IMR-90 (cell line): ENCODE results near the gene VRK2. TPM values are rescaled to one million over a fixed set of nuclear protein-coding genes. Genes with fewer than 3 reads are reported as not detected.
A peak's percentile ranks its signal among the peaks of the same experiment; 100 is the strongest.

Experiments
- ATAC-seq: fragments of 200-7000 bp; cut with Tn5 transposase; 2 replicates; pipeline ENCODE4 v1.9.1; 2020; ENCODE audit warnings: low read depth, mild to moderate bottlenecking, moderate library complexity
- BruUV-seq: library from RNA; stranded (reverse); fragments of 400-500 nt; replicated peaks from 2 replicates; lab custom pipeline; 2021; lab: Mats Ljungman, UMichigan
- CTCF ChIA-PET: fragments of 300-600 bp; formaldehyde crosslinking; extraction: SDS; loops from one replicate; lab custom pipeline; 2021; ENCODE audit warnings: antibody characterized with exemption; lab: Yijun Ruan, JAX
- POLR2A ChIA-PET: fragments of 300-600 bp; sonication (Branson Sonifier 250); formaldehyde crosslinking; loops from one replicate; lab custom pipeline; 2022; ENCODE audit warnings: antibody characterized with exemption; ENCODE audit not compliant: unreplicated experiment; lab: Charles Lee
- DNase-seq: peaks from one replicate; pipeline ENCODE4 v3.0.0; 2013
- H2AFZ ChIP-seq: replicated peaks from 2 replicates; pipeline ENCODE3; 2013; ENCODE audit warnings: low read length, mild to moderate bottlenecking; ENCODE audit not compliant: poor library complexity
- H2AK5ac ChIP-seq: 2 replicates; pipeline ENCODE4 v1.6.1; 2013; ENCODE audit warnings: low read depth, low read length, inconsistent platforms
- H2AK9ac ChIP-seq: replicated peaks from 2 replicates; pipeline ENCODE3; 2013; ENCODE audit warnings: mild to moderate bottlenecking, low read depth, low read length, moderate library complexity; ENCODE audit not compliant: poor library complexity
- H2BK120ac ChIP-seq: 2 replicates; pipeline ENCODE4 v1.6.1; 2013; ENCODE audit warnings: low read depth, low read length, inconsistent platforms
- H2BK15ac ChIP-seq: 3 replicates; pipeline ENCODE4 v1.6.1; 2013; ENCODE audit warnings: low read depth, low read length, inconsistent platforms
- H2BK20ac ChIP-seq: 2 replicates; pipeline ENCODE4 v1.6.1; 2013; ENCODE audit warnings: low read depth, mild to moderate bottlenecking, inconsistent platforms, low read length, moderate library complexity
- H2BK5ac ChIP-seq: 2 replicates; pipeline ENCODE4 v1.6.1; 2013; ENCODE audit warnings: mild to moderate bottlenecking, low read depth, low read length, inconsistent platforms; ENCODE audit not compliant: poor library complexity, severe bottlenecking
- H3K14ac ChIP-seq: replicated peaks from 2 replicates; pipeline ENCODE4 v1.6.1; 2013; ENCODE audit warnings: low read depth, low read length, inconsistent platforms
- H3K18ac ChIP-seq: 2 replicates; pipeline ENCODE4 v1.6.1; 2013; ENCODE audit warnings: low read depth, low read length, control low read depth
- H3K23ac ChIP-seq: 2 replicates; pipeline ENCODE4 v1.6.1; 2013; ENCODE audit warnings: low read depth, low read length, inconsistent platforms
- H3K27ac ChIP-seq: 2 replicates; pipeline ENCODE4 v1.5.1; 2013; ENCODE audit warnings: mild to moderate bottlenecking, control low read depth, low read length; ENCODE audit not compliant: insufficient read depth
- H3K27me3 ChIP-seq: 2 replicates; pipeline ENCODE4 v1.6.1; 2013; ENCODE audit warnings: low read length; ENCODE audit not compliant: control insufficient read depth, insufficient read depth
- H3K36me3 ChIP-seq: 2 replicates; pipeline ENCODE4 v1.6.1; 2013; ENCODE audit warnings: low read length, mixed read lengths; ENCODE audit not compliant: control insufficient read depth, insufficient read depth
- H3K4ac ChIP-seq: 2 replicates; pipeline ENCODE4 v1.6.1; 2013; ENCODE audit warnings: low read depth, low read length, inconsistent platforms
- H3K4me1 ChIP-seq: 2 replicates; pipeline ENCODE4 v1.6.1; 2013; ENCODE audit warnings: low read length, mixed read lengths; ENCODE audit not compliant: control insufficient read depth, insufficient read depth
- H3K4me2 ChIP-seq: 2 replicates; pipeline ENCODE4 v1.6.1; 2013; ENCODE audit warnings: low read depth, mild to moderate bottlenecking, control low read depth, low read length, moderate library complexity
- H3K4me3 ChIP-seq: 2 replicates; pipeline ENCODE4 v1.5.1; 2013; ENCODE audit warnings: low read depth, mild to moderate bottlenecking, control low read depth, low read length, moderate library complexity; ENCODE audit not compliant: insufficient read depth
- H3K56ac ChIP-seq: 2 replicates; pipeline ENCODE4 v1.6.1; 2013; ENCODE audit warnings: low read length, inconsistent platforms; ENCODE audit not compliant: insufficient read depth; ENCODE audit errors: extremely low read depth
- H3K79me1 ChIP-seq, 2 experiments: 2 replicates each; pipeline ENCODE4 v1.6.1; 2013; ENCODE audit warnings: low read length in 2 of 2, inconsistent platforms in 1 of 2, low read depth in 1 of 2
- H3K9ac ChIP-seq: 2 replicates; pipeline ENCODE4 v1.6.1; 2013; ENCODE audit warnings: low read depth, low read length, control low read depth
- H3K9me1 ChIP-seq: 2 replicates; pipeline ENCODE4 v1.6.1; 2013; ENCODE audit warnings: low read length, inconsistent platforms; ENCODE audit not compliant: insufficient read depth
- H3K9me3 ChIP-seq: 2 replicates; pipeline ENCODE4 v1.6.1; 2013; ENCODE audit warnings: low read length; ENCODE audit not compliant: control insufficient read depth, insufficient read depth
- H4K20me1 ChIP-seq: 2 replicates; pipeline ENCODE4 v1.6.1; 2013; ENCODE audit warnings: low read length, inconsistent platforms; ENCODE audit not compliant: insufficient read depth
- H4K5ac ChIP-seq: 2 replicates; pipeline ENCODE4 v1.6.1; 2013; ENCODE audit warnings: mild to moderate bottlenecking, low read depth, low read length, control low read depth
- H4K8ac ChIP-seq, 2 experiments: 2 replicates each; pipeline ENCODE4 v1.6.1; 2013; ENCODE audit warnings: low read depth in 2 of 2, low read length in 2 of 2, control low read depth in 1 of 2, inconsistent platforms in 1 of 2
- H4K91ac ChIP-seq: 2 replicates; pipeline ENCODE4 v1.6.1; 2013; ENCODE audit warnings: low read depth, low read length, inconsistent platforms; ENCODE audit not compliant: insufficient read depth
- MAFK ChIP-seq: IDR thresholded peaks from 2 replicates; pipeline ENCODE4 v1.6.1; 2012; ENCODE audit warnings: low read depth, low read length, improper control_type of control experiment
- MXI1 ChIP-seq: IDR thresholded peaks from 2 replicates; pipeline ENCODE4 v1.6.1; 2012; ENCODE audit warnings: low read depth, mild to moderate bottlenecking, low read length, moderate library complexity, borderline replicate concordance
- WGBS, 2 experiments: methylation state at CpG; one replicate each; pipeline versions ENCODE4 v1.1.5 to v1.1.7; 2013; ENCODE audit warnings: missing lambda C conversion rate in 2 of 2; ENCODE audit not compliant: insufficient read length in 1 of 2; ENCODE audit errors: extremely low coverage in 2 of 2; 5-methylcytosine and 5-hydroxymethylcytosine counted together
- dilution Hi-C: fragments of 300-500 bp; cut with HindIII; formaldehyde crosslinking; loops from one replicate; pipeline ENCODE4 v1.14.3; 2018; ENCODE audit warnings: low sequenced_read_pairs; ENCODE audit not compliant: unreplicated experiment
- in situ Hi-C: fragments of 300-500 bp; cut with MboI; formaldehyde crosslinking; loops from 3 replicates; pipeline ENCODE4 v1.14.3; 2019; ENCODE audit warnings: low sequenced_read_pairs, inconsistent platforms, mixed read lengths
- intact Hi-C: fragments of 100-400 bp; cut with micrococcal nuclease; formaldehyde crosslinking; loops from 2 replicates; pipeline ENCODE4 v1.10.0; 2022
- polyA plus RNA-seq, 3 experiments: library from polyadenylated mRNA; depleted of rRNA; stranded (reverse); fragments of >200 nt; gene quantifications; 2 replicates each; pipeline ENCODE4 v1.2.3, GENCODE V29; 2012; ENCODE audit warnings: low replicate concordance in 1 of 3
- total RNA-seq: library from RNA; depleted of rRNA; stranded (reverse); fragments of >200 nt; gene quantifications from 2 replicates; pipeline ENCODE4 v1.2.3, GENCODE V29; 2012

Gene VRK2
- total and polyA plus RNA-seq, 2 of the 4 experiments (the other 2 are of a cell fraction) = 12.2 to 22.8 TPM

- 0 out of 2 replicates have a peak, but pooled peaks cover 2% of the 10 kb centered on the region for H3K9me1 ChIP-seq
- DNase-seq = no peak
- WGBS, 2 experiments = no CpG with 5 or more reads among the region's 1 CpG
These were observed 18.6 kb downstream of the VRK2 start for GRCh38 chr2:58065248-58065647.

More at GRCh38 chr2:58065248-58065647, 18.6 kb downstream of the VRK2 start:
- peak overlapping the region; percentile 17 for H2BK5ac ChIP-seq
- in situ Hi-C loops (no loop called here), intact Hi-C loops (no loop called here), dilution Hi-C loops (no loop called here)
- POLR2A ChIA-PET = no interaction called here
- H4K5ac ChIP-seq = peak overlapping the region; percentile 50; the same call in 1 of the 2 replicates
- H2AFZ ChIP-seq = no peak overlapping the region
- no peak overlapping the region for H3K4ac ChIP-seq
- no peak overlapping the region for H4K8ac ChIP-seq
- H3K27ac ChIP-seq = no peak overlapping the region
- H2BK120ac ChIP-seq = no peak overlapping the region
- peaks cover 11 to 26% of the 10 kb centered on the region in 2 experiments for H3K79me1 ChIP-seq
- ATAC-seq = no peak
- H3K56ac ChIP-seq = no peak overlapping the region
- no peak overlapping the region for H2BK20ac ChIP-seq
- H3K36me3 ChIP-seq = peaks cover 2% of the 10 kb centered on the region; the same call in 1 of the 2 replicates
- no peak overlapping the region for H2AK5ac ChIP-seq
- no peak overlapping the region for H3K23ac ChIP-seq
- no peaks in the 10 kb centered on the region for H3K27me3 ChIP-seq
- no peak overlapping the region for H3K4me3 ChIP-seq
- TF ChIP-seq MAFK (peak; percentile 61), MXI1 (no peak)
- peak overlapping the region; percentile 46; the same call in 1 of the 2 replicates for H3K18ac ChIP-seq
- H4K91ac ChIP-seq = no peak overlapping the region
- H3K4me1 ChIP-seq = peaks cover 4% of the 10 kb centered on the region
- H3K9ac ChIP-seq = no peak overlapping the region
- no peaks in the 10 kb centered on the region for H4K20me1 ChIP-seq
- CTCF ChIA-PET = no interaction called here
- no peak overlapping the region for H3K4me2 ChIP-seq
- H3K14ac ChIP-seq = no peak overlapping the region
- H2AK9ac ChIP-seq = no peak overlapping the region
- H3K9me3 ChIP-seq = no peaks in the 10 kb centered on the region
- no peak overlapping the region for H2BK15ac ChIP-seq
- BruUV-seq = no TSS peak
